Mesenchymal stem cell (in vitro differentiated cells and primary cell): Measurements from ENCODE around the gene GRM1.

Experiments used
- DNase-seq: peaks from one replicate; pipeline ENCODE4 v3.0.0-alpha.2; 2013
- H2AFZ ChIP-seq: one replicate; pipeline ENCODE4 v1.6.1; 2013; ENCODE audit warnings: low read depth, mild to moderate bottlenecking, control low read depth, inconsistent platforms, low read length, moderate library complexity
- H2AK5ac ChIP-seq: 2 replicates; pipeline ENCODE4 v1.6.1; 2013; ENCODE audit warnings: low read length, moderate library complexity, mild to moderate bottlenecking, inconsistent platforms; ENCODE audit not compliant: severe bottlenecking
- H2BK120ac ChIP-seq: one replicate; pipeline ENCODE4 v1.6.1; 2013; ENCODE audit warnings: low read depth, mild to moderate bottlenecking, inconsistent platforms, low read length, moderate library complexity
- H2BK12ac ChIP-seq, 2 experiments: one replicate each; pipeline ENCODE4 v1.6.1; 2013; ENCODE audit warnings: inconsistent platforms in 2 of 2, low read length in 2 of 2, mild to moderate bottlenecking in 2 of 2, moderate library complexity in 2 of 2, control low read depth in 1 of 2
- H2BK15ac ChIP-seq: one replicate; pipeline ENCODE4 v1.6.1; 2013; ENCODE audit warnings: mild to moderate bottlenecking, low read depth, inconsistent platforms; ENCODE audit not compliant: poor library complexity, severe bottlenecking
- H2BK5ac ChIP-seq: 2 replicates; pipeline ENCODE4 v1.6.1; 2013; ENCODE audit warnings: low read depth, mild to moderate bottlenecking, low read length, control low read depth, inconsistent platforms; ENCODE audit not compliant: poor library complexity, severe bottlenecking
- H3K14ac ChIP-seq, 2 experiments: one replicate each; pipeline ENCODE4 v1.6.1; 2013; ENCODE audit warnings: inconsistent platforms in 2 of 2, low read length in 2 of 2, control low read depth in 1 of 2, mild to moderate bottlenecking in 1 of 2, moderate library complexity in 1 of 2
- H3K18ac ChIP-seq, 2 experiments: one replicate each; pipeline ENCODE4 v1.6.1; 2013; ENCODE audit warnings: inconsistent platforms in 2 of 2, low read length in 2 of 2, control low read depth in 1 of 2, low read depth in 1 of 2, mild to moderate bottlenecking in 1 of 2
- H3K23ac ChIP-seq, 2 experiments: one replicate each; pipeline ENCODE4 v1.6.1; 2013; ENCODE audit warnings: inconsistent platforms in 2 of 2, low read length in 2 of 2, mild to moderate bottlenecking in 2 of 2, moderate library complexity in 2 of 2, control low read depth in 1 of 2
- H3K27ac ChIP-seq: 2 replicates; pipeline ENCODE4 v1.5.1; 2013; ENCODE audit warnings: mild to moderate bottlenecking, moderate library complexity, low read length, control low read depth, inconsistent platforms; ENCODE audit not compliant: poor library complexity, severe bottlenecking
- H3K27me3 ChIP-seq, 2 experiments: 2 replicates each; pipeline versions ENCODE4 v1.6.1 to v1.7.0; 2013; ENCODE audit warnings: low read length in 2 of 2, mild to moderate bottlenecking in 2 of 2, moderate library complexity in 2 of 2, control low read depth in 1 of 2, inconsistent platforms in 1 of 2; ENCODE audit not compliant: control insufficient read depth in 1 of 2, insufficient read depth in 1 of 2
- H3K36me3 ChIP-seq, 2 experiments: 2 replicates each; pipeline versions ENCODE4 v1.6.1 to v1.7.0; 2013; ENCODE audit warnings: low read length in 2 of 2, control low read depth in 1 of 2, inconsistent platforms in 1 of 2, low read depth in 1 of 2, mild to moderate bottlenecking in 1 of 2; ENCODE audit not compliant: insufficient read depth in 2 of 2, control insufficient read depth in 1 of 2
- H3K4ac ChIP-seq, 2 experiments: one replicate each; pipeline ENCODE4 v1.6.1; 2013; ENCODE audit warnings: inconsistent platforms in 2 of 2, low read length in 2 of 2, mild to moderate bottlenecking in 2 of 2, moderate library complexity in 2 of 2, control low read depth in 1 of 2, low read depth in 1 of 2
- H3K4me1 ChIP-seq: 2 replicates; pipeline ENCODE4 v1.6.1; 2013; ENCODE audit warnings: low read depth, low read length, control low read depth; ENCODE audit not compliant: control insufficient read depth, insufficient read depth
- H3K4me2 ChIP-seq: 2 replicates; pipeline ENCODE4 v1.6.1; 2013; ENCODE audit warnings: low read length, mild to moderate bottlenecking, inconsistent platforms; ENCODE audit not compliant: poor library complexity, severe bottlenecking
- H3K4me3 ChIP-seq, 2 experiments: 2 replicates each; pipeline versions ENCODE4 v1.5.1 to v1.7.0; 2013; ENCODE audit warnings: low read length in 2 of 2, mild to moderate bottlenecking in 2 of 2, control low read depth in 1 of 2, low read depth in 1 of 2; ENCODE audit not compliant: insufficient read depth in 1 of 2
- H3K79me1 ChIP-seq: replicated peaks from 2 replicates; pipeline ENCODE4 v1.6.1; 2013; ENCODE audit warnings: mild to moderate bottlenecking, control low read depth, low read length, inconsistent platforms; ENCODE audit not compliant: poor library complexity, severe bottlenecking
- H3K9ac ChIP-seq: 2 replicates; pipeline ENCODE4 v1.7.0; 2013; ENCODE audit warnings: mild to moderate bottlenecking, low read length, moderate library complexity
- H3K9me3 ChIP-seq: 2 replicates; pipeline ENCODE4 v1.7.0; 2013; ENCODE audit warnings: mild to moderate bottlenecking, low read length; ENCODE audit not compliant: control insufficient read depth
- H4K8ac ChIP-seq: one replicate; pipeline ENCODE4 v1.6.1; 2013; ENCODE audit warnings: inconsistent platforms, mild to moderate bottlenecking, low read length, moderate library complexity
- H4K91ac ChIP-seq: one replicate; pipeline ENCODE4 v1.6.1; 2013; ENCODE audit warnings: mild to moderate bottlenecking, low read length, inconsistent platforms
- WGBS: methylation state at CpG from one replicate; pipeline ENCODE4 v1.1.7; 2013; ENCODE audit warnings: mixed read lengths; 5-methylcytosine and 5-hydroxymethylcytosine counted together

GRM1 gene

DNA sequence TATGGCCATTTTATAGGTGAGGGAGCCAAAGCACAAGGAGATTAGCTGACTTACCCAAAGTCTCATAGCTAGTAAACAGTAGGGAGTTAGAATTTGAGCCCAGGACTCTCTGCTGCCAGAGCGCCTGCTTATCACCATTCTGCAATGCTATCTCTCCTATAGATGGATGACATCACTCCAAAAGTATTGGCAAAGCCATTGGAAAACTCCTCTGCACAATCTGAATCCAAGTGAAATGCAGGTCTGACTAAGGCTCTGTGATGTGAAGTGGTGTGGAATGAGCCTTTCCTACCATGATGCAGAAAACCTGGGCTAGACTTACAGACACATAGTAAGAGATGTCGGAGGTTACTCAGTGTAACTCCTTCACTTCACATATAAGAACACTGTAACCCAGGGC is 106.3 kb downstream of the GRM1 start:
- no peak overlapping the region for H3K14ac ChIP-seq
- no peak overlapping the region for H3K9ac ChIP-seq
- H4K8ac ChIP-seq = no peak overlapping the region
- DNase-seq = no peak
- no peak overlapping the region for H2BK120ac ChIP-seq
- no peaks in the 10 kb centered on the region for H3K27me3 ChIP-seq
- H2BK12ac ChIP-seq = no peak overlapping the region
- H2BK5ac ChIP-seq = no peak overlapping the region
- no peak overlapping the region for H2AFZ ChIP-seq
- no peaks in the 10 kb centered on the region for H3K79me1 ChIP-seq
- no peak overlapping the region for H4K91ac ChIP-seq
- no peak overlapping the region for H3K27ac ChIP-seq
- H3K4ac ChIP-seq = no peak overlapping the region
- H3K9me3 ChIP-seq = peaks cover 4% of the 10 kb centered on the region
- H3K4me2 ChIP-seq = no peak overlapping the region
- H3K4me3 ChIP-seq = no peak overlapping the region
- H3K18ac ChIP-seq = no peak overlapping the region
- no peak overlapping the region for H3K23ac ChIP-seq
- no peaks in the 10 kb centered on the region for H3K4me1 ChIP-seq
- 100% methylated on average over 2 of the region's 2 CpGs for WGBS
- no peak overlapping the region for H2BK15ac ChIP-seq
- no peaks in the 10 kb centered on the region for H3K36me3 ChIP-seq
- H2AK5ac ChIP-seq = no peak overlapping the region

DNA sequence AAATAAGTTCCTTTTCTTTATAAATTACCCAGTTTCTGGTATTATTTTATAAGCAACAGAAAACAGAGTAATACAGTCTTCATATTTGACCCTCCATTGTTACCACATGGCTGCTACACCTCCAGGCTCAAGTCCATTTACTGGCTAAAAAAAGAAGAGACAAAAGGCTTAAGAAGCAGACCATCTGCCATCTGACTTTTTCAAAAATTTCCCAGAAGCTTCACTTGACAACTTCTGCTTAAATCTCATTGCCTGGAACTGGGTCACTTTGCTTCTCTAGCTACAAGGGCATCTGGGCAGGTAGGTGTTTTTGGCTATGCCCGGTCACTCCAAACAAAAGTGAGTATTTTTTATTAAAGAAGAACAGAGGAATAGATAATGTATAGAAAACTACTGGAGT is 118.0 kb downstream of the GRM1 start:
- no peak overlapping the region for H2BK5ac ChIP-seq
- no peaks in the 10 kb centered on the region for H3K4me1 ChIP-seq
- H3K27ac ChIP-seq = no peak overlapping the region
- H3K27me3 ChIP-seq = no peaks in the 10 kb centered on the region
- no peak overlapping the region for H2BK120ac ChIP-seq
- H3K4me3 ChIP-seq = no peak overlapping the region
- no peak overlapping the region for H3K9ac ChIP-seq
- WGBS = 91% methylated on average over 1 of the region's 1 CpG
- H3K9me3 ChIP-seq = peaks cover 4% of the 10 kb centered on the region
- H3K18ac ChIP-seq = no peak overlapping the region
- H3K36me3 ChIP-seq = no peaks in the 10 kb centered on the region
- no peak overlapping the region for H3K4ac ChIP-seq
- H3K4me2 ChIP-seq = no peak overlapping the region
- H3K14ac ChIP-seq = no peak overlapping the region
- H2AK5ac ChIP-seq = no peak overlapping the region
- no peaks in the 10 kb centered on the region for H3K79me1 ChIP-seq
- no peak overlapping the region for H2AFZ ChIP-seq
- H2BK12ac ChIP-seq = no peak overlapping the region
- no peak for DNase-seq
- H3K23ac ChIP-seq = no peak overlapping the region
- H4K91ac ChIP-seq = no peak overlapping the region
- no peak overlapping the region for H4K8ac ChIP-seq
- H2BK15ac ChIP-seq = no peak overlapping the region

DNA sequence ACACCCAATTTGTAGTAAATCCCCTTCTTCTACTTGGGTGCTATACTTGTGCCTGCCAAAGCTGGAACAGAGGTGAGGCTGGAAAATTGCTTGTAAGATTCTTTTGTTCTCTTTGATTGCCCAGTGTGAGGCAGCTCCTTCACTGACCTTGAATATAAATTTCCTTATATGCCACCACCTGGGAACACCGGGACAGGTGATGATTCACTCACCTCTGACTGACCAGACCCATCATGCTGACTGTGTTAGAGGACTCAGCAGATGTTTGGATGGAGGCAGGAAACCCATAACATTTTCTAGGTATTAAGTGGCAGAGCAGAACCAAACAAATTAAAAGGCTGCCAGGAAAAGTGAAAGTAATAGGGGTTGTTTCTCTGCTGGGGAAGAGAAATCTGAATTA is 120.9 kb downstream of the GRM1 start:
- no peak overlapping the region for H2AFZ ChIP-seq
- H3K36me3 ChIP-seq = no peaks in the 10 kb centered on the region
- H2BK15ac ChIP-seq = no peak overlapping the region
- 29% methylated on average over 1 of the region's 1 CpG for WGBS
- H2AK5ac ChIP-seq = no peak overlapping the region
- no peak overlapping the region for H4K8ac ChIP-seq
- H3K27me3 ChIP-seq = no peaks in the 10 kb centered on the region
- no peak overlapping the region for H2BK120ac ChIP-seq
- no peak overlapping the region for H3K23ac ChIP-seq
- H3K4me2 ChIP-seq = no peak overlapping the region
- H3K9ac ChIP-seq = no peak overlapping the region
- H3K18ac ChIP-seq = no peak overlapping the region
- H3K27ac ChIP-seq = no peak overlapping the region
- H4K91ac ChIP-seq = no peak overlapping the region
- no peak overlapping the region for H3K4me3 ChIP-seq
- H3K4me1 ChIP-seq = no peaks in the 10 kb centered on the region
- H2BK12ac ChIP-seq = no peak overlapping the region
- no peak for DNase-seq
- no peak overlapping the region for H3K14ac ChIP-seq
- H2BK5ac ChIP-seq = no peak overlapping the region
- no peaks in the 10 kb centered on the region for H3K79me1 ChIP-seq
- H3K4ac ChIP-seq = no peak overlapping the region
- no peaks in the 10 kb centered on the region for H3K9me3 ChIP-seq

DNA sequence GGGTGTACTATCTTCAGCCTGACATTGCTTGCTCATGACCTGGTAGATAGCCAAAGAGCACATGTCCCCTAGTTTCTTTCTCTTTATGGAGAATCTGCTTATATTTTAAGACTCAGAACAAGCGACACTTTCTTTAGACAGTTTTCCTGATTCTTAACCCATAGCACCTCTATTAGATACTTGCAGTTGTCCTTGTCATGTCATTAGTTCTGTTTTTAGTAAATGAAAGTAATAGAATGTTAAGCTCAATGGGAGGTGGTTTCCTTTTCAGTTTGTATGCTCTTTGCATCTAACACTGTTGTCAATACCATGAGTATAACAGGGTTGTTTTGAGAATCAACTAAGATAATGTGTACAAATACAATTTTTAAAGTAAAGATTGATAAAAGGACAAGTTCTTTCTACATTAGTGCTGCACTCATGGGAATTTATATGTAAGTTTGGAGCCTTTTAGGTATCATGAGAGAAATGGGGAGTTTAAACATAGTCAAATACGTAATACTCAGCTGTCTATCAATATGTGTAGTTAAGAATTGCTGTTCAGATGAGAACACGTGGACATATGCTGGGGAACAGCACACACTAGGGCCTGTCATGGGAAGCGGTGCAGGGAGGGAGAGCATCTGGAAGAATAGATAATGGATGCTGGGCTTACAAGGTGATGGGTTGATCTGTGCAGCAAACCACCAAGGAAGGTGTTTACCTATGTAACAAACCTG is 124.3 kb downstream of the GRM1 start:
- H3K4ac ChIP-seq = no peak overlapping the region
- no peaks in the 10 kb centered on the region for H3K27me3 ChIP-seq
- H4K91ac ChIP-seq = no peak overlapping the region
- H2AK5ac ChIP-seq = no peak overlapping the region
- H2BK15ac ChIP-seq = no peak overlapping the region
- no peak overlapping the region for H3K9ac ChIP-seq
- no peaks in the 10 kb centered on the region for H3K4me1 ChIP-seq
- H3K4me3 ChIP-seq = no peak overlapping the region
- H3K4me2 ChIP-seq = no peak overlapping the region
- no peak overlapping the region for H2AFZ ChIP-seq
- no peak overlapping the region for H3K14ac ChIP-seq
- H2BK12ac ChIP-seq = no peak overlapping the region
- H3K27ac ChIP-seq = no peak overlapping the region
- H2BK120ac ChIP-seq = no peak overlapping the region
- WGBS = 76% methylated on average over 3 of the region's 4 CpGs
- DNase-seq = no peak
- no peak overlapping the region for H2BK5ac ChIP-seq
- H3K23ac ChIP-seq = no peak overlapping the region
- H3K36me3 ChIP-seq = no peaks in the 10 kb centered on the region
- H3K79me1 ChIP-seq = no peaks in the 10 kb centered on the region
- no peak overlapping the region for H3K18ac ChIP-seq
- no peak overlapping the region for H4K8ac ChIP-seq
- H3K9me3 ChIP-seq = no peaks in the 10 kb centered on the region
